GM21423 (cell line): ENCODE data around the gene ATP6V1G1.

Source experiments
- ATAC-seq: cut with Tn5 transposase; IDR thresholded peaks from one replicate; pipeline ENCODE4 v1.9.1; 2021; ENCODE audit warnings: mild to moderate bottlenecking, moderate library complexity; ENCODE audit not compliant: unreplicated experiment

ATP6V1G1 gene

GRCh38 chr9:114587345-114588202, at the start of gene ATP6V1G1:
ATP6V1G1 (plus strand) TSS chr9:114587769; CDS start chr9:114587839, 70 bp downstream.
- ATAC-seq: peak; percentile 94

GRCh38 chr9:114538241-114538640, 49.3 kb upstream of the ATP6V1G1 start:
- no peak for ATAC-seq

GRCh38 chr9:114539701-114540380, 47.7 kb upstream of the ATP6V1G1 start:
- ATAC-seq: no peak

- ATAC-seq: no peak
These were observed 42.5 kb upstream of the ATP6V1G1 start for GRCh38 chr9:114545055-114545454.

- no peak for ATAC-seq
These were observed 40.7 kb upstream of the ATP6V1G1 start for GRCh38 chr9:114546851-114547250.

GRCh38 chr9:114549697-114550330, 37.8 kb upstream of the ATP6V1G1 start:
- no peak for ATAC-seq

GRCh38 chr9:114551750-114552685, 35.6 kb upstream of the ATP6V1G1 start:
- no peak for ATAC-seq

GRCh38 chr9:114552706-114553105, 34.9 kb upstream of the ATP6V1G1 start:
- ATAC-seq: no peak

- no peak for ATAC-seq
These were observed 34.4 kb upstream of the ATP6V1G1 start for GRCh38 chr9:114553202-114553601.

GRCh38 chr9:114555696-114556095, 31.9 kb upstream of the ATP6V1G1 start:
- no peak for ATAC-seq

GRCh38 chr9:114558027-114558675, 29.4 kb upstream of the ATP6V1G1 start:
- no peak for ATAC-seq

- ATAC-seq: no peak
These were observed 27.6 kb upstream of the ATP6V1G1 start for GRCh38 chr9:114559830-114560513.

GRCh38 chr9:114560956-114561355, 26.6 kb upstream of the ATP6V1G1 start:
- ATAC-seq: no peak

GRCh38 chr9:114561771-114562170, 25.8 kb upstream of the ATP6V1G1 start:
- no peak for ATAC-seq

- ATAC-seq: no peak
These were observed 22.4 kb upstream of the ATP6V1G1 start for GRCh38 chr9:114565204-114565603.

GRCh38 chr9:114570742-114571141, 16.8 kb upstream of the ATP6V1G1 start:
- no peak for ATAC-seq

- ATAC-seq: no peak
These were observed 16.2 kb upstream of the ATP6V1G1 start for GRCh38 chr9:114571391-114571790.

GRCh38 chr9:114572199-114572598, 15.4 kb upstream of the ATP6V1G1 start:
- no peak for ATAC-seq

GRCh38 chr9:114574438-114574837, 13.1 kb upstream of the ATP6V1G1 start:
- no peak for ATAC-seq
